ENCODE data around the gene FGF22. TPM values are rescaled to one million over a fixed set of nuclear protein-coding genes. Genes with fewer than 3 reads are reported as not detected.

The FGF22 gene
- total RNA-seq, 1 experiment from 2014 or later = 1.3 TPM

DNA sequence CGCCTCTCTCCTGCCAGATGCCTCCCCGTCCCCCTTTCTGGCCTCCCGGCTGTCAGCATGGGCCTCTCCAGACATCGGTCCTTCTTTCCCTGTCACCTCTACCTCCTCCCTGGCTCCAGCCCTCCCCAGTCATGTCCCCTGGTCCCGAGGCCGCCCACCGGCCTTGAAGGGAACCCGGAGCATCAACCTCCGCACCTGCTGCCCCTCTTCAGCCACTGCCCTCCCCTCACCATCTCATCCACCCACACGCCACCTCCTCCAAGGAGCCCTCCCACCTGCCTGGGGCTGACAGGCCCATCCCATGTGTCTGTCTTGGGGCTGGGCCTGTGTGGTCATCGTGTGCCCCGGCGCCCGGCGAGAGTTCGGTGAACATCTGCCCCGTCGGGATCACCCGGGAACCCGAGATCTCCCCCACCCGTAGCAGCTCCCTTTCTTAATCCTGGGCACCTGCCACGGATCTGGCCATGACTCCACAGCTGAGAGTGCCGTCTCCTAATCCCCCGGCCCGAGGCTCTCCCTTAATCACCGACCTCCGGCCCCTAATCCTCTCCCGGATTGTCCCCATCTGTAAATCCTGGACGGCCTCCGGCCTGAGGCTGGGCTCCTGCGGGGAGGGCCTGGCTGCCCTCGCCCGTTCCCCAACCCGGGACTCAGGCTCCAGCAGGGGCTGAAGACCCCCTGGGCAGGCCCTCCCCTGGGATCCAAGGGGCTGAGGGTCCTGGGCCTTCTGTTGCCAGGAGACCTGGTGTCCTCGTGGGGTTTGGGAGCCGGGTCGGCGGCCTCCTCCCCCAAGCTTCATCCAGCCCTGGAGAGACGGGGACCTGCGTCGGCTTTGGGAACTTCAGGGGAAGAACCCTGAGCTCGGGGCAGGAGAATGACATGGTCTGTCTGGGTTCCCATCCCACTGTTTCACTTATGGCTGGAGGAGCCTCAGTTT is 44.1 kb upstream of the FGF22 start:
- POLR2A ChIA-PET (ENCODE audit: unreplicated experiment) = no interaction called here
- no peaks in the 10 kb centered on the region for H4K20me1 ChIP-seq (ENCODE audit: low read length)
- no peaks in the 10 kb centered on the region for H3F3A ChIP-seq (ENCODE audit: low read length, unreplicated experiment)
- DNase-seq (no peak), ATAC-seq (no peak)
- no peaks in the 10 kb centered on the region for H3K9me2 ChIP-seq (replicated peaks; ENCODE audit: low read length)
- no peak overlapping the region for H3K9ac ChIP-seq (ENCODE audit: low read length)
- no TSS peak for BruUV-seq (replicated peaks)
- no peaks in the 10 kb centered on the region for H3K79me2 ChIP-seq (ENCODE audit: low read length)
- H3K9me3 ChIP-seq (ENCODE audit: low read length) = no peaks in the 10 kb centered on the region
- intact Hi-C loops (cut with micrococcal nuclease) = no loop called here
- CTCF ChIA-PET = no interaction called here
- no peaks in the 10 kb centered on the region for H3K27me3 ChIP-seq (ENCODE audit: low read length)
- no peaks in the 10 kb centered on the region for H3K36me3 ChIP-seq (ENCODE audit: low read depth, low read length)
- no peak overlapping the region for H2AFZ ChIP-seq (ENCODE audit: low read length)
- no peak overlapping the region for H3K4me2 ChIP-seq (ENCODE audit: low read length)
- TF ChIP-seq, protein P1, sequence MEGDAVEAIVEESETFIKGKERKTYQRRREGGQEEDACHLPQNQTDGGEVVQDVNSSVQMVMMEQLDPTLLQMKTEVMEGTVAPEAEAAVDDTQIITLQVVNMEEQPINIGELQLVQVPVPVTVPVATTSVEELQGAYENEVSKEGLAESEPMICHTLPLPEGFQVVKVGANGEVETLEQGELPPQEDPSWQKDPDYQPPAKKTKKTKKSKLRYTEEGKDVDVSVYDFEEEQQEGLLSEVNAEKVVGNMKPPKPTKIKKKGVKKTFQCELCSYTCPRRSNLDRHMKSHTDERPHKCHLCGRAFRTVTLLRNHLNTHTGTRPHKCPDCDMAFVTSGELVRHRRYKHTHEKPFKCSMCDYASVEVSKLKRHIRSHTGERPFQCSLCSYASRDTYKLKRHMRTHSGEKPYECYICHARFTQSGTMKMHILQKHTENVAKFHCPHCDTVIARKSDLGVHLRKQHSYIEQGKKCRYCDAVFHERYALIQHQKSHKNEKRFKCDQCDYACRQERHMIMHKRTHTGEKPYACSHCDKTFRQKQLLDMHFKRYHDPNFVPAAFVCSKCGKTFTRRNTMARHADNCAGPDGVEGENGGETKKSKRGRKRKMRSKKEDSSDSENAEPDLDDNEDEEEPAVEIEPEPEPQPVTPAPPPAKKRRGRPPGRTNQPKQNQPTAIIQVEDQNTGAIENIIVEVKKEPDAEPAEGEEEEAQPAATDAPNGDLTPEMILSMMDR (conservative IDR thresholded peaks at IDR 0.05; ENCODE audit: low read depth, low read length) = no peak
- no peak overlapping the region for H3K27ac ChIP-seq (ENCODE audit: low read length)
- no peaks in the 10 kb centered on the region for H3K4me1 ChIP-seq (ENCODE audit: insufficient read depth, low read length)
- H3K4me3 ChIP-seq (ENCODE audit: low read length) = no peak overlapping the region

DNA sequence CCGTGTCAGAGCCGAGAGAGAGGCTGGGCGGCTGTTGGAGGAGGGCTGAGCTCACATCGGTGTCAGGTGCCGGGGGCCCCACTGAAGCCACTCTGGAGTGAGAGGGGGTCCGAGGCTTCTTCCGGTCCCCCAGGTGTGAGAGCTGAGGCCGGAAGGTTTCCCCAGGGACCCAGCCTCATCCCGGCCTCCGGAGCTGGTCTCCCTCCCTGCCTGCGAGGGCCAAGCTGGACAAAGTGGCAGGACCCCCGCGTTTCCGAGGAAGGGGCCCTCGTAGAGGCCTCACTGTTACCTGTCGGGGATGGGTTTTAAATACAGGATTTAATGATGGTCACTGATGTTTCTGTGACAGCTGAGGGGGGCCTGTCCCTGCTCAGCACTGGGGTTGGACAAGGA is 43.4 kb upstream of the FGF22 start:
- intact Hi-C loops (cut with micrococcal nuclease) = no loop called here
- H3K9me3 ChIP-seq (ENCODE audit: low read length) = no peaks in the 10 kb centered on the region

DNA sequence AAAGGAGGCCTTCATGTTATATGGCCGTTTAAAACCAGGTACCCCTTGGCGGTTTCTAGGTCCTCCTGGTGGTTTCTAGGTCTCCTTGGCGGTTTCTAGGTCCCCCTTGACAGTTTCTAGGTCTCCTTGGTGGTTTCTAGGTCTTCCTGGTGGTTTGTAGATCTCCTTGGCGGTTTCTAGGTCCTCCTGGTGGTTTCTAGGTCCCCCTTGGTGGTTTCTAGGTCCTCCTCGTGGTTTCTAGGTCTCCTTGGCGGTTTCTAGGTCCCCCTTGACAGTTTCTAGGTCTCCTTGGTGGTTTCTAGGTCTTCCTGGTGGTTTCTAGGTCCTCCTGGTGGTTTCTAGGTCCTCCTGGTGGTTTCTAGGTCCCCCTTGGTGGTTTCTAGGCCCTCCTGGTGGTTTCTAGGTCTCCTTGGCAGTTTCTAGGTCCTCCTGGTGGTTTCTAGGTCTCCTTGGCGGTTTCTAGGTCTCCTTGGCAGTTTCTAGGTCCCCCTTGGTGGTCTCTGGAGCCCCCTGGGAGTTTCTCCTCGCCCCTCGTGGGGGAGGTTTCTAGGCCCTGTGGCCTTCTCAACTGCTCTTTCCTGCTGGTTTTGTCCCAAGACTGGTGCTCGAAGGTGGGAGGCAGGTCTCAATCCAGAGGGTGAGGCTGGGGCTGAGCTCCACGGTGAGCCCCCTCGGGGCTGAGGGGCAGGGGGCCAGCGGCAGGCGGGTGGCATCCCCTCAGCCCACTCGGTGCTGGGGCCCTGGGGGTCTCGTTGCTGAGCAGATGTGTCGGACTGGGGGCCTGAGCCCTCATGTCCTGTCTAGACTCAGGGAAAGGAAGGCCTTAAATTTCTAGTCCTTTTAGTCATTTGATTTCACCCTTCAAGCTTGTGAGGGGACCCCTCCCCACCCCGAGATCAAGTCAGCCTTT is 42.0 kb upstream of the FGF22 start:
- ChIA-PET CTCF (no interaction called here), POLR2A (ENCODE audit: unreplicated experiment) (no interaction called here)
- no peak for DNase-seq
- Histone ChIP-seq H3K27ac (ENCODE audit: low read length) (no peak overlapping the region), H3K9me2 (replicated peaks; ENCODE audit: low read length) (no peaks in the 10 kb centered on the region), H3K4me2 (ENCODE audit: low read length) (no peak overlapping the region), H3F3A (ENCODE audit: low read length, unreplicated experiment) (no peaks in the 10 kb centered on the region), H2AFZ (ENCODE audit: low read length) (no peak overlapping the region), H3K79me2 (ENCODE audit: low read length) (no peaks in the 10 kb centered on the region), H3K27me3 (ENCODE audit: low read length) (no peaks in the 10 kb centered on the region), H3K4me3 (ENCODE audit: low read length) (no peak overlapping the region), H3K36me3 (ENCODE audit: low read depth, low read length) (no peaks in the 10 kb centered on the region), H3K9ac (ENCODE audit: low read length) (no peak overlapping the region), H3K4me1 (ENCODE audit: insufficient read depth, low read length) (no peaks in the 10 kb centered on the region), H4K20me1 (ENCODE audit: low read length) (no peaks in the 10 kb centered on the region), H3K9me3 (ENCODE audit: low read length) (no peaks in the 10 kb centered on the region)
- TF ChIP-seq, protein P1 (conservative IDR thresholded peaks at IDR 0.05; ENCODE audit: low read depth, low read length) = no peak
- TF ChIP-seq EZH2phosphoT487 (IDR thresholded peaks at IDR 0.05; ENCODE audit: borderline replicate concordance, low read length) = no peak
- TF ChIP-seq EZH2 (IDR thresholded peaks at IDR 0.05; ENCODE audit: low read length, unreplicated experiment) = no peak
- intact Hi-C loops (cut with micrococcal nuclease) = no loop called here
- no peak for ATAC-seq
- BruUV-seq (replicated peaks) = no TSS peak

More for the DNA sequence above, 43.4 kb upstream of the FGF22 start:
- no peak overlapping the region for H3K4me3 ChIP-seq (ENCODE audit: low read length)
- TF ChIP-seq EZH2 (IDR thresholded peaks at IDR 0.05; ENCODE audit: low read length, unreplicated experiment) = no peak
- BruUV-seq (replicated peaks) = no TSS peak
- ATAC-seq = no peak
- H4K20me1 ChIP-seq (ENCODE audit: low read length) = no peaks in the 10 kb centered on the region
- H3K36me3 ChIP-seq (ENCODE audit: low read depth, low read length) = no peaks in the 10 kb centered on the region
- POLR2A ChIA-PET (ENCODE audit: unreplicated experiment) = no interaction called here
- no peaks in the 10 kb centered on the region for H3K27me3 ChIP-seq (ENCODE audit: low read length)
- no peaks in the 10 kb centered on the region for H3K79me2 ChIP-seq (ENCODE audit: low read length)
- no peak for DNase-seq
- CTCF ChIA-PET = no interaction called here
- no peak overlapping the region for H3K9ac ChIP-seq (ENCODE audit: low read length)
- H3F3A ChIP-seq (ENCODE audit: low read length, unreplicated experiment) = no peaks in the 10 kb centered on the region
- H3K4me2 ChIP-seq (ENCODE audit: low read length) = no peak overlapping the region
- H2AFZ ChIP-seq (ENCODE audit: low read length) = no peak overlapping the region
- no peaks in the 10 kb centered on the region for H3K9me2 ChIP-seq (replicated peaks; ENCODE audit: low read length)
- H3K27ac ChIP-seq (ENCODE audit: low read length) = no peak overlapping the region
- H3K4me1 ChIP-seq (ENCODE audit: insufficient read depth, low read length) = no peaks in the 10 kb centered on the region
